GM19023 (cell line): ENCODE measurements around the gene GJB3.
"Not testable (repeated sequence)": the region's sequence is repeated elsewhere in the genome, so short reads cannot be mapped to it uniquely, and the experiment has no call there.

Experiments
- ATAC-seq: cut with Tn5 transposase; IDR thresholded peaks from one replicate; pipeline ENCODE4 v1.9.1; 2021; ENCODE audit warnings: mild to moderate bottlenecking, moderate library complexity; ENCODE audit not compliant: unreplicated experiment

Gene GJB3

GRCh38 chr1:34818862-34819261 lies 37.8 kb downstream of the GJB3 start:
- ATAC-seq, result not testable (repeated sequence)

- ATAC-seq, result no peak
Measured at GRCh38 chr1:34822202-34822601, 41.2 kb downstream of the GJB3 start.

GRCh38 chr1:34824817-34825454 lies 43.9 kb downstream of the GJB3 start:
- ATAC-seq, result no peak

- ATAC-seq, result no peak
Measured at GRCh38 chr1:34825455-34826091, 44.6 kb downstream of the GJB3 start.

- no peak for ATAC-seq
Measured at GRCh38 chr1:34827341-34827941, 46.4 kb downstream of the GJB3 start.

- ATAC-seq, result no peak
Measured at GRCh38 chr1:34828611-34829010, 47.6 kb downstream of the GJB3 start.

GRCh38 chr1:34829250-34829649 lies 48.2 kb downstream of the GJB3 start:
- no peak for ATAC-seq

- ATAC-seq, result no peak
Measured at GRCh38 chr1:34831721-34832246, 50.8 kb downstream of the GJB3 start.

- ATAC-seq, result no peak
Measured at GRCh38 chr1:34833711-34834110, 52.7 kb downstream of the GJB3 start.
